ENCODE measurements around the gene SLC22A31. TPM values are rescaled to one million over a fixed set of nuclear protein-coding genes. Genes with fewer than 3 reads are reported as not detected.

Gene SLC22A31
- polyA plus RNA-seq, 1 of the 3 experiments (the other 2 are of a cell fraction): 0.07 TPM

DNA sequence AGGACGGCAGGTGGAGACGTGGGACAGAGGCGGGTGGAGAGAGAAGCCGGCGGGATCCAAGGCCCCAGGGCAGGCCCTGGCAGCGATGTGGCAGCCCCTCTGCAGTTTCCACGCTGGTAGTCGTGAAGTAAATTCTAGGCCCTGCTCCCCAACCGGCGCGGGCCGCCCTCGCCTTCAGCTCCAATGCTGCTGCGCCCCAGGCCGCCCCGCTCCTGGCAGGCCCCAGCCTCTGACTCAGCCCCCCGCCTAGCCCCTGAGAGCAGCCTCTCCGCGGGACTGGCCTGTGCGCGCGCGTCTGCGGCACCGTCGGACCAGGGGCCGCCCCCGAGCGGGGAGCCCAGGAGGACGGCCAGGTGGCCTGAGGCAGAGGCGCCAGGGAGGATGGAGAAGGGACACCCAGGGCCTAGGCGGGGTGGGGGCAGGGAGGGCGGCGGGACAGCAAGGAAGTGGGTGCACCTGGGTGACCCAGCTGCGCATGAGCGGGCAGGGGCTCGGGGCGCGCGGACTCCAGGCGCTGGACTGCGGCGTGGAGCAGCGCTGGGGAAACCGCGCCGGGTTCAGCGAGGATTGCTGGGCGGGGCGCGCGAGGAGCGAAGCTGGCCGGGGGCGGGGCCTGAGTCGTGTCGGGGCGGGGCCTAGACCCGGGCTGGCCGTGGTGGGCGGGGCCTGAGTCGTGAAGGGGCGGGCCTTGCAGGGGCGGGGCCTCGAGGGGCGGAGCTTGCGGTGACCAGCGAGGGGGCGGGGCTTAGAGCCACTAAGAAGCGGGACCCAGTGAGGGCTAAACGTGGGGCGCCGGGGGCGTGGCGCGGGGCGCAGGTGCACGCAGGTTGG is 46.8 kb upstream of the SLC22A31 start:
- Histone ChIP-seq H3K36me3 (replicated peaks in 1 of 2; ENCODE audit: control insufficient read depth in 1 of 2, insufficient read depth in 2 of 2, low read length in 1 of 2) (no peaks in the 10 kb centered on the region), H3K4me3 (ENCODE audit: low read depth in 2 of 2, low read length in 1 of 2) (peak overlapping the region; percentile 52 to 60), H2AFZ (ENCODE audit: low read depth) (peak overlapping the region; percentile 59; the same call in 1 of the 2 replicates), H3F3A (replicated peaks; ENCODE audit: insufficient read depth) (no peaks in the 10 kb centered on the region), H3K9me2 (no peaks in the 10 kb centered on the region), H3K4me1 (ENCODE audit: control insufficient read depth in 1 of 2, insufficient read depth in 2 of 2, low read depth in 1 of 2, low read length in 1 of 2) (peaks cover 0 to 4% of the 10 kb centered on the region in 2 experiments; a peak in 2 of 4 replicates), H3K79me2 (ENCODE audit: insufficient read depth) (0 out of 2 replicates have a peak, but pooled peaks cover 3% of the 10 kb centered on the region), H3K27ac (ENCODE audit: low read depth in 2 of 2, low read length in 1 of 2) (peak overlapping the region; percentile 32 to 66; a peak in 3 of 4 replicates), H3K4me2 (peak overlapping the region; percentile 94), H3K27me3 (ENCODE audit: insufficient read depth) (no peaks in the 10 kb centered on the region), H3K9me3 (no peaks in the 10 kb centered on the region), H4K20me1 (ENCODE audit: insufficient read depth) (no peaks in the 10 kb centered on the region), H3K9ac (peak overlapping the region; percentile 61)
- TF ChIP-seq, protein P1, sequence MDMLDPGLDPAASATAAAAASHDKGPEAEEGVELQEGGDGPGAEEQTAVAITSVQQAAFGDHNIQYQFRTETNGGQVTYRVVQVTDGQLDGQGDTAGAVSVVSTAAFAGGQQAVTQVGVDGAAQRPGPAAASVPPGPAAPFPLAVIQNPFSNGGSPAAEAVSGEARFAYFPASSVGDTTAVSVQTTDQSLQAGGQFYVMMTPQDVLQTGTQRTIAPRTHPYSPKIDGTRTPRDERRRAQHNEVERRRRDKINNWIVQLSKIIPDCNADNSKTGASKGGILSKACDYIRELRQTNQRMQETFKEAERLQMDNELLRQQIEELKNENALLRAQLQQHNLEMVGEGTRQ (IDR thresholded peaks at IDR 0.05; ENCODE audit: borderline replicate concordance, low read depth, low read length): no peak
- TF ChIP-seq JUND (IDR thresholded peaks at IDR 0.05): no peak
- TF ChIP-seq RXRA (IDR thresholded peaks at IDR 0.05; ENCODE audit: borderline replicate concordance, low read depth): no peak
- TF ChIP-seq FOSL2 (IDR thresholded peaks at IDR 0.05; ENCODE audit: borderline replicate concordance, low read depth): no peak
- TF ChIP-seq, protein P2, sequence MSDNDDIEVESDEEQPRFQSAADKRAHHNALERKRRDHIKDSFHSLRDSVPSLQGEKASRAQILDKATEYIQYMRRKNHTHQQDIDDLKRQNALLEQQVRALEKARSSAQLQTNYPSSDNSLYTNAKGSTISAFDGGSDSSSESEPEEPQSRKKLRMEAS (IDR thresholded peaks at IDR 0.05; ENCODE audit: low read depth): peak; percentile 76
- TF ChIP-seq GABPA (IDR thresholded peaks at IDR 0.05; ENCODE audit: low read depth): no peak
- TF ChIP-seq MEF2A (IDR thresholded peaks at IDR 0.05; ENCODE audit: borderline replicate concordance, low read depth): no peak
- no peak for TF ChIP-seq SIN3A (IDR thresholded peaks at IDR 0.05; ENCODE audit: borderline replicate concordance, low read depth, low read length)
- no peak for TF ChIP-seq RCOR1 (IDR thresholded peaks at IDR 0.05; ENCODE audit: low read length)
- TF ChIP-seq FOXJ3 (CRISPR knock-in tag; IDR thresholded peaks at IDR 0.05): no peak
- no peak for TF ChIP-seq ELF1 (IDR thresholded peaks at IDR 0.05)
- peak; percentile 60 for TF ChIP-seq MXI1 (IDR thresholded peaks at IDR 0.05; ENCODE audit: low read depth, low read length)
- peak; percentile 69 for TF ChIP-seq NRF1 (IDR thresholded peaks at IDR 0.05; ENCODE audit: low read depth, low read length)
- TF ChIP-seq, protein P3, sequence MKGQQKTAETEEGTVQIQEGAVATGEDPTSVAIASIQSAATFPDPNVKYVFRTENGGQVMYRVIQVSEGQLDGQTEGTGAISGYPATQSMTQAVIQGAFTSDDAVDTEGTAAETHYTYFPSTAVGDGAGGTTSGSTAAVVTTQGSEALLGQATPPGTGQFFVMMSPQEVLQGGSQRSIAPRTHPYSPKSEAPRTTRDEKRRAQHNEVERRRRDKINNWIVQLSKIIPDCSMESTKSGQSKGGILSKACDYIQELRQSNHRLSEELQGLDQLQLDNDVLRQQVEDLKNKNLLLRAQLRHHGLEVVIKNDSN (IDR thresholded peaks at IDR 0.05; ENCODE audit: borderline replicate concordance, low read depth): no peak
- TF ChIP-seq, protein P4, sequence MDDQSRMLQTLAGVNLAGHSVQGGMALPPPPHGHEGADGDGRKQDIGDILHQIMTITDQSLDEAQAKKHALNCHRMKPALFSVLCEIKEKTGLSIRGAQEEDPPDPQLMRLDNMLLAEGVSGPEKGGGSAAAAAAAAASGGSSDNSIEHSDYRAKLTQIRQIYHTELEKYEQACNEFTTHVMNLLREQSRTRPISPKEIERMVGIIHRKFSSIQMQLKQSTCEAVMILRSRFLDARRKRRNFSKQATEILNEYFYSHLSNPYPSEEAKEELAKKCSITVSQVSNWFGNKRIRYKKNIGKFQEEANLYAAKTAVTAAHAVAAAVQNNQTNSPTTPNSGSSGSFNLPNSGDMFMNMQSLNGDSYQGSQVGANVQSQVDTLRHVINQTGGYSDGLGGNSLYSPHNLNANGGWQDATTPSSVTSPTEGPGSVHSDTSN (IDR thresholded peaks at IDR 0.05): peak; percentile 1; the same call in 1 of the 2 replicates
- TF ChIP-seq CHD2 (IDR thresholded peaks at IDR 0.05; ENCODE audit: low read length, partially characterized antibody): no peak
- no peak for TF ChIP-seq FOXM1 (IDR thresholded peaks at IDR 0.05; ENCODE audit: low read depth)
- TF ChIP-seq, protein P5, sequence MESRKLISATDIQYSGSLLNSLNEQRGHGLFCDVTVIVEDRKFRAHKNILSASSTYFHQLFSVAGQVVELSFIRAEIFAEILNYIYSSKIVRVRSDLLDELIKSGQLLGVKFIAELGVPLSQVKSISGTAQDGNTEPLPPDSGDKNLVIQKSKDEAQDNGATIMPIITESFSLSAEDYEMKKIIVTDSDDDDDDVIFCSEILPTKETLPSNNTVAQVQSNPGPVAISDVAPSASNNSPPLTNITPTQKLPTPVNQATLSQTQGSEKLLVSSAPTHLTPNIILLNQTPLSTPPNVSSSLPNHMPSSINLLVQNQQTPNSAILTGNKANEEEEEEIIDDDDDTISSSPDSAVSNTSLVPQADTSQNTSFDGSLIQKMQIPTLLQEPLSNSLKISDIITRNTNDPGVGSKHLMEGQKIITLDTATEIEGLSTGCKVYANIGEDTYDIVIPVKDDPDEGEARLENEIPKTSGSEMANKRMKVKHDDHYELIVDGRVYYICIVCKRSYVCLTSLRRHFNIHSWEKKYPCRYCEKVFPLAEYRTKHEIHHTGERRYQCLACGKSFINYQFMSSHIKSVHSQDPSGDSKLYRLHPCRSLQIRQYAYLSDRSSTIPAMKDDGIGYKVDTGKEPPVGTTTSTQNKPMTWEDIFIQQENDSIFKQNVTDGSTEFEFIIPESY (IDR thresholded peaks at IDR 0.05; ENCODE audit: borderline replicate concordance, low read depth): no peak
- TF ChIP-seq, protein P6, sequence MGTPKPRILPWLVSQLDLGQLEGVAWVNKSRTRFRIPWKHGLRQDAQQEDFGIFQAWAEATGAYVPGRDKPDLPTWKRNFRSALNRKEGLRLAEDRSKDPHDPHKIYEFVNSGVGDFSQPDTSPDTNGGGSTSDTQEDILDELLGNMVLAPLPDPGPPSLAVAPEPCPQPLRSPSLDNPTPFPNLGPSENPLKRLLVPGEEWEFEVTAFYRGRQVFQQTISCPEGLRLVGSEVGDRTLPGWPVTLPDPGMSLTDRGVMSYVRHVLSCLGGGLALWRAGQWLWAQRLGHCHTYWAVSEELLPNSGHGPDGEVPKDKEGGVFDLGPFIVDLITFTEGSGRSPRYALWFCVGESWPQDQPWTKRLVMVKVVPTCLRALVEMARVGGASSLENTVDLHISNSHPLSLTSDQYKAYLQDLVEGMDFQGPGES (IDR thresholded peaks at IDR 0.05; ENCODE audit: low read depth, low read length): no peak
- 6% methylated on average over 24 of the region's 78 CpGs for WGBS (ENCODE audit: low lambda C conversion rate)
- peak; percentile 100 for DNase-seq
- ChIA-PET CTCF (interaction anchor here (0.8 to 1.3 kb wide), 4 partner anchors 16 to 318 kb away, joined by 3 to 4 read pairs (median 4); no protein-coding TSS in a partner anchor), POLR2A (interaction anchor here (0.7 to 1.5 kb wide), 3 partner anchors 30 to 261 kb away, joined by 3 to 8 read pairs (median 6); partner anchors contain the start of genes SPG7 and ZNF778)

Measured in SK-N-SH (cell line).